Neural cell (in vitro differentiated cells): ENCODE results near the gene ATP23.

ENCODE experiments used
- CTCF ChIP-seq: fragments of 450-650 bp; IDR thresholded peaks from 2 replicates; pipeline ENCODE4 v1.5.1; 2014; ENCODE audit warnings: antibody characterized with exemption, mild to moderate bottlenecking, moderate library complexity; ENCODE audit not compliant: poor library complexity, severe bottlenecking
- REST ChIP-seq: IDR thresholded peaks from 2 replicates; pipeline ENCODE4 v1.6.1; 2012; ENCODE audit warnings: borderline replicate concordance

GRCh38 chr12:58007875-58008274 lies 66.5 kb downstream of the ATP23 start:
- TF ChIP-seq REST (no peak), CTCF (no peak)
